Measurements from ENCODE around the gene DHRS7B. TPM values are rescaled to one million over a fixed set of nuclear protein-coding genes. Genes with fewer than 3 reads are reported as not detected.

The DHRS7B gene
- total RNA-seq, 4 donors from 2014 or later = 14.6 to 80.6 (median 47.7) TPM

- TF ChIP-seq CTCF (IDR thresholded peaks at IDR 0.05) = no peak
- TF ChIP-seq POLR2AphosphoS5 (IDR thresholded peaks at IDR 0.05) = no peak
- TF ChIP-seq POLR2A (IDR thresholded peaks at IDR 0.05) = no peak
- no peak for TF ChIP-seq EP300 (IDR thresholded peaks at IDR 0.05; ENCODE audit: low read depth)
- Histone ChIP-seq H3K27me3 (no peaks in the 10 kb centered on the region), H3K9me3 (no peaks in the 10 kb centered on the region), H3K36me3 (peaks cover 0 to 14% (median 5%) of the 10 kb centered on the region in 4 donors), H3K27ac (no peak overlapping the region), H3K4me1 (peaks cover 6 to 27% (median 8%) of the 10 kb centered on the region in 4 donors), H3K4me3 (no peak overlapping the region)
- no peak for DNase-seq
- WGBS, 2 donors (ENCODE audit: low coverage in 1 of 2) = 93% methylated on average over 11 of the region's 11 CpGs; no CpG with 5 or more reads in 1 of the 2 donors
- intact Hi-C loops (cut with DNase I; ENCODE audit: low total_unique reads) (no loop called here), in situ Hi-C loops (cut with MboI; ENCODE audit: low pct_ligation_motif_present in 1 of 4, low pct_unique_long_range_greater_than_20kb in 1 of 4, low sequenced_read_pairs in 3 of 4) (loop anchor here in 2 of 4 donors (10.0 to 25.0 kb wide), 2 partner anchors 67 to 90 kb away; no protein-coding TSS in a partner anchor)
Measured at GRCh38 chr17:21201874-21202273, 75.1 kb downstream of the DHRS7B start.

- Histone ChIP-seq H3K9me3 (no peaks in the 10 kb centered on the region), H3K27me3 (no peaks in the 10 kb centered on the region), H3K4me3 (no peak overlapping the region), H3K36me3 (peaks cover 0 to 11% (median 4%) of the 10 kb centered on the region in 4 donors), H3K4me1 (peaks cover 6 to 27% (median 8%) of the 10 kb centered on the region in 4 donors), H3K27ac (no peak overlapping the region)
- WGBS, 2 donors (ENCODE audit: low coverage in 1 of 2) = 89% methylated on average over 10 of the region's 12 CpGs; no CpG with 5 or more reads in 1 of the 2 donors
- no peak for TF ChIP-seq EP300 (IDR thresholded peaks at IDR 0.05; ENCODE audit: low read depth)
- no peak for DNase-seq
- intact Hi-C loops (cut with DNase I; ENCODE audit: low total_unique reads) (no loop called here), in situ Hi-C loops (cut with MboI; ENCODE audit: low pct_ligation_motif_present in 1 of 4, low pct_unique_long_range_greater_than_20kb in 1 of 4, low sequenced_read_pairs in 3 of 4) (loop anchor here in 2 of 4 donors (10.0 to 25.0 kb wide), 2 partner anchors 68 to 90 kb away; no protein-coding TSS in a partner anchor)
Measured at GRCh38 chr17:21202512-21202911, 75.7 kb downstream of the DHRS7B start.

DNA sequence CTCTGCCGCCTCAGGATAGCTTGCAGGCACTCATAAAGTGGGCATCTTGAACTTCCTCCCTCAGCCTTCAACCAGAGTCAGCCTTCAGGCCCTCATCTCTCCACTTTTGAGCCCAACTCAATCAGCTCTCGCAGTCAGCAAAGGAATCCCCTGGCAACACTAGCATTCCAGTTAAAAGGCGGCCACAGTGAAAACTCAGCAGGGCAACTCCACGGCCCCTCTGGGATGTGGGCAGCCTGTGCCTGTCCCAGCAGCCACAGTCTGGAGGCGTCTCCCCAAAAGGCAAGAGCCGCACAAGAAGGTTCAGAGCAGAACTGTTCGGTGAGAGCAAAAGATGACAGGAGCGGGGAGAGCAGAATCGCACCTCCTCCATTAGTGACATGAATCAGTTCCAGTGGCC is 78.2 kb downstream of the DHRS7B start:
- Histone ChIP-seq H3K9me3 (no peaks in the 10 kb centered on the region), H3K36me3 (no peaks in the 10 kb centered on the region), H3K4me1 (peaks cover 12 to 34% (median 15%) of the 10 kb centered on the region in 4 donors), H3K27ac (no peak overlapping the region), H3K4me3 (no peak overlapping the region), H3K27me3 (no peaks in the 10 kb centered on the region)
- TF ChIP-seq EP300 (IDR thresholded peaks at IDR 0.05; ENCODE audit: low read depth) = no peak
- no peak for TF ChIP-seq POLR2A (IDR thresholded peaks at IDR 0.05)
- TF ChIP-seq CTCF (IDR thresholded peaks at IDR 0.05) = no peak
- no peak for TF ChIP-seq POLR2AphosphoS5 (IDR thresholded peaks at IDR 0.05)
- in situ Hi-C loops (cut with MboI; ENCODE audit: low pct_ligation_motif_present in 1 of 4, low pct_unique_long_range_greater_than_20kb in 1 of 4, low sequenced_read_pairs in 3 of 4) = loop anchor here in 2 of 4 donors (10.0 to 25.0 kb wide), 2 partner anchors 70 to 93 kb away; no protein-coding TSS in a partner anchor
- intact Hi-C loops (cut with DNase I; ENCODE audit: low total_unique reads) = no loop called here
- no peak for DNase-seq
- WGBS, 2 donors (ENCODE audit: low coverage in 1 of 2) = 84% methylated on average over 9 of the region's 9 CpGs; no CpG with 5 or more reads in 1 of the 2 donors

DNA sequence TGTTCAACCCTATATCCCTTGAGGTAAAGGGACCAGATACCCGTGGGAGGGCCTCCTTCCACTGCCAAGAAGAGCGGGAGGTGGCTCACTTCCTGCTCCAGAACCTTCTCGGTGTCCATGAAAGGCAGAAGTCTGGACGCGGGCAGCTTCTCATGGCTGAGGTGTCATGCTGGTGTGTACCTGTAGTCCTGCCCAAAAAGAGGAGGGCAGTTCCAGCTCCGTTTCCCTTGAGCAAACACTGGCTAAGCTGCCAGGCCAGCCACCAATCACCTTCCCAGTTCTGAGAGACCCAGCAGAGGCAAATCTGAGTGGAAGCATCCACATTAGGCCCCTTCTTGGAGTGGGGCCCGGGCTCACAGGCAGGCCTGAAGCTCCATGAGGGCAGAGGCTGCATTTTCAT is 81.6 kb downstream of the DHRS7B start:
- H3K27ac ChIP-seq = no peak overlapping the region
- no peak for DNase-seq
- in situ Hi-C loops (cut with MboI; ENCODE audit: low pct_ligation_motif_present in 1 of 4, low pct_unique_long_range_greater_than_20kb in 1 of 4, low sequenced_read_pairs in 3 of 4) = loop anchor here in 2 of 4 donors (10.0 to 25.0 kb wide), 2 partner anchors 74 to 96 kb away; no protein-coding TSS in a partner anchor
- H3K4me3 ChIP-seq = no peak overlapping the region
- no peaks in the 10 kb centered on the region for H3K27me3 ChIP-seq
- peaks cover 30 to 53% (median 44%) of the 10 kb centered on the region in 4 donors for H3K4me1 ChIP-seq
- 70 to 79% methylated on average over 2 to 7 of the region's 7 CpGs for WGBS, 2 donors (ENCODE audit: low coverage in 1 of 2)
- TF ChIP-seq POLR2A (IDR thresholded peaks at IDR 0.05) (no peak), CTCF (IDR thresholded peaks at IDR 0.05) (no peak), POLR2AphosphoS5 (IDR thresholded peaks at IDR 0.05) (no peak), EP300 (IDR thresholded peaks at IDR 0.05; ENCODE audit: low read depth) (no peak)
- intact Hi-C loops (cut with DNase I; ENCODE audit: low total_unique reads) = no loop called here
- no peaks in the 10 kb centered on the region for H3K36me3 ChIP-seq
- no peaks in the 10 kb centered on the region for H3K9me3 ChIP-seq

Data from transverse colon (tissue), 4 donors.